ENCODE measurements around the gene MAGEA2. TPM values are rescaled to one million over a fixed set of nuclear protein-coding genes. Genes with fewer than 3 reads are reported as not detected.
"Not testable (repeated sequence)": the region's sequence is repeated elsewhere in the genome, so short reads cannot be mapped to it uniquely, and the experiment has no call there.

MAGEA2 gene
- polyA plus RNA-seq, 1 of the 3 experiments (the other 2 are of a cell fraction) = 55.9 TPM

DNA sequence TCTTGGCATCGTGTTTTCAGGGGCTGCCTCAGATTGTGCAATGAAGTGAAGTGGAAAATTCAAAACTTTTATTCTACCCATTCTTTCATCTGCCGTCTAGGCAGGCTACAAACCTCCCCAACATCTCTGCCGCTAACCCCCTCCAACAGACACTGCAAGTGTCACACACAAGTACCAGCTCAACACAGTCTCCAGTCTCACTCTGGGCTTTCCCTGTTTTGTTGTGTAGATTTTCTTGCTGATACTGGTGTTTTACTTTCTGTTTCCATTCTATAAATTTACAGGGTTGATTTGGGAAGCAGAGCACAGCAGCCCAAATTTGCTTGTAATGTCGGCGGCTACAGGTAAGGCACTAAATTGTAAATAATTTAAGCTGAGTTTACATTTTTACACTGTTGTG lies 1.2 kb upstream of the MAGEA2 start:
- CTCF ChIA-PET; H3K4me3 ChIP-seq (ENCODE audit: low read depth in 2 of 2, low read length in 1 of 2); POLR2A ChIA-PET: not testable (repeated sequence)

GRCh38 chrX:152738560-152738959 lies 15.1 kb downstream of the MAGEA2 start:
- no peak overlapping the region for H3K9ac ChIP-seq
- ChIA-PET CTCF (no interaction called here), POLR2A (no interaction called here)
- no peak overlapping the region for H3K4me3 ChIP-seq (ENCODE audit: low read depth in 2 of 2, low read length in 1 of 2)
- WGBS (ENCODE audit: low lambda C conversion rate) = 61% methylated on average over 5 of the region's 5 CpGs
- H3K27ac ChIP-seq (ENCODE audit: low read depth in 2 of 2, low read length in 1 of 2) = no peak overlapping the region
- no peak for DNase-seq
- H3K9me2 ChIP-seq = no peaks in the 10 kb centered on the region
- H4K20me1 ChIP-seq (ENCODE audit: insufficient read depth) = no peaks in the 10 kb centered on the region
- H2AFZ ChIP-seq (ENCODE audit: low read depth) = no peak overlapping the region
- no peaks in the 10 kb centered on the region for H3K27me3 ChIP-seq (ENCODE audit: insufficient read depth)
- H3K4me1 ChIP-seq (ENCODE audit: control insufficient read depth in 1 of 2, insufficient read depth in 2 of 2, low read depth in 1 of 2, low read length in 1 of 2) = peaks cover 0 to 3% of the 10 kb centered on the region in 2 experiments; a peak in 1 of 4 replicates
- TF ChIP-seq, protein P1, sequence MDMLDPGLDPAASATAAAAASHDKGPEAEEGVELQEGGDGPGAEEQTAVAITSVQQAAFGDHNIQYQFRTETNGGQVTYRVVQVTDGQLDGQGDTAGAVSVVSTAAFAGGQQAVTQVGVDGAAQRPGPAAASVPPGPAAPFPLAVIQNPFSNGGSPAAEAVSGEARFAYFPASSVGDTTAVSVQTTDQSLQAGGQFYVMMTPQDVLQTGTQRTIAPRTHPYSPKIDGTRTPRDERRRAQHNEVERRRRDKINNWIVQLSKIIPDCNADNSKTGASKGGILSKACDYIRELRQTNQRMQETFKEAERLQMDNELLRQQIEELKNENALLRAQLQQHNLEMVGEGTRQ (IDR thresholded peaks at IDR 0.05; ENCODE audit: borderline replicate concordance, low read depth, low read length) = no peak
- TF ChIP-seq REST (IDR thresholded peaks at IDR 0.05; ENCODE audit: low read depth, low read length) (no peak), JUND (IDR thresholded peaks at IDR 0.05) (no peak), RXRA (IDR thresholded peaks at IDR 0.05; ENCODE audit: borderline replicate concordance, low read depth) (no peak), CTCF (IDR thresholded peaks at IDR 0.05) (no peak), EZH2phosphoT487 (IDR thresholded peaks at IDR 0.05; ENCODE audit: borderline replicate concordance, low read depth) (no peak), YY1 (IDR thresholded peaks at IDR 0.05; ENCODE audit: low read depth) (no peak), RFX5 (IDR thresholded peaks at IDR 0.05; ENCODE audit: low read length) (no peak), NFIC (IDR thresholded peaks at IDR 0.05; ENCODE audit: borderline replicate concordance) (no peak), FOXM1 (IDR thresholded peaks at IDR 0.05; ENCODE audit: low read depth) (no peak), GABPA (IDR thresholded peaks at IDR 0.05; ENCODE audit: low read depth) (no peak), SIN3A (IDR thresholded peaks at IDR 0.05; ENCODE audit: borderline replicate concordance, low read depth, low read length) (no peak), POLR2AphosphoS5 (IDR thresholded peaks at IDR 0.05; ENCODE audit: low read depth, low read length) (no peak), EP300 (IDR thresholded peaks at IDR 0.05; ENCODE audit: borderline replicate concordance in 1 of 2, low read depth in 1 of 2, low read length in 1 of 2) (no peak)
- H3K9me3 ChIP-seq = no peaks in the 10 kb centered on the region
- H3K36me3 ChIP-seq (replicated peaks in 1 of 2; ENCODE audit: control insufficient read depth in 1 of 2, insufficient read depth in 2 of 2, low read length in 1 of 2) = peaks cover 0 to 2% of the 10 kb centered on the region in 2 experiments
- H3K4me2 ChIP-seq = no peak overlapping the region
- H3K79me2 ChIP-seq (ENCODE audit: insufficient read depth) = peaks cover 27% of the 10 kb centered on the region
- H3F3A ChIP-seq (replicated peaks; ENCODE audit: insufficient read depth) = no peaks in the 10 kb centered on the region

More for the DNA sequence above, 1.2 kb upstream of the MAGEA2 start:
- not testable (repeated sequence) for DNase-seq; H3K9ac ChIP-seq; H3K79me2 ChIP-seq (ENCODE audit: insufficient read depth); H3K9me3 ChIP-seq; H3K9me2 ChIP-seq; H3K27me3 ChIP-seq (ENCODE audit: insufficient read depth); H3K36me3 ChIP-seq (replicated peaks in 1 of 2; ENCODE audit: control insufficient read depth in 1 of 2, insufficient read depth in 2 of 2, low read length in 1 of 2); H4K20me1 ChIP-seq (ENCODE audit: insufficient read depth); H3K27ac ChIP-seq (ENCODE audit: low read depth in 2 of 2, low read length in 1 of 2); H3K4me2 ChIP-seq; H3K4me1 ChIP-seq (ENCODE audit: control insufficient read depth in 1 of 2, insufficient read depth in 2 of 2, low read depth in 1 of 2, low read length in 1 of 2); H2AFZ ChIP-seq (ENCODE audit: low read depth); H3F3A ChIP-seq (replicated peaks; ENCODE audit: insufficient read depth)
- no CpG with 5 or more reads among the region's 5 CpGs for WGBS (ENCODE audit: low lambda C conversion rate)

- H3K36me3 ChIP-seq (replicated peaks in 1 of 2; ENCODE audit: control insufficient read depth in 1 of 2, insufficient read depth in 2 of 2, low read length in 1 of 2); DNase-seq; H3K4me1 ChIP-seq (ENCODE audit: control insufficient read depth in 1 of 2, insufficient read depth in 2 of 2, low read depth in 1 of 2, low read length in 1 of 2); H3K27ac ChIP-seq (ENCODE audit: low read depth in 2 of 2, low read length in 1 of 2); H4K20me1 ChIP-seq (ENCODE audit: insufficient read depth); H3K4me2 ChIP-seq; H3K9me2 ChIP-seq; H3K9me3 ChIP-seq; H3K4me3 ChIP-seq (ENCODE audit: low read depth in 2 of 2, low read length in 1 of 2); CTCF ChIA-PET; H3K27me3 ChIP-seq (ENCODE audit: insufficient read depth); H2AFZ ChIP-seq (ENCODE audit: low read depth); H3K9ac ChIP-seq; H3F3A ChIP-seq (replicated peaks; ENCODE audit: insufficient read depth); POLR2A ChIA-PET: not testable (repeated sequence)
- H3K79me2 ChIP-seq (ENCODE audit: insufficient read depth) = peaks cover 42% of the 10 kb centered on the region
- 51% methylated on average over 10 of the region's 12 CpGs for WGBS (ENCODE audit: low lambda C conversion rate)
Measured at GRCh38 chrX:152736528-152736927, 17.1 kb downstream of the MAGEA2 start.
